CD4-positive, alpha-beta T cell treated with Interleukin-15 for 1 hour (primary cell): ENCODE measurements around the gene PTPRM.

Experiments used
- DNase-seq: peaks from one replicate; pipeline ENCODE4 v3.0.0-alpha.2; 2020

Gene PTPRM

GRCh38 chr18:8379187-8379941 is 812.2 kb downstream of the PTPRM start:
- DNase-seq = no peak

GRCh38 chr18:8380006-8380405 is 812.9 kb downstream of the PTPRM start:
- no peak for DNase-seq

- DNase-seq = no peak
Measured at GRCh38 chr18:8380926-8381325, 813.8 kb downstream of the PTPRM start.

DNA sequence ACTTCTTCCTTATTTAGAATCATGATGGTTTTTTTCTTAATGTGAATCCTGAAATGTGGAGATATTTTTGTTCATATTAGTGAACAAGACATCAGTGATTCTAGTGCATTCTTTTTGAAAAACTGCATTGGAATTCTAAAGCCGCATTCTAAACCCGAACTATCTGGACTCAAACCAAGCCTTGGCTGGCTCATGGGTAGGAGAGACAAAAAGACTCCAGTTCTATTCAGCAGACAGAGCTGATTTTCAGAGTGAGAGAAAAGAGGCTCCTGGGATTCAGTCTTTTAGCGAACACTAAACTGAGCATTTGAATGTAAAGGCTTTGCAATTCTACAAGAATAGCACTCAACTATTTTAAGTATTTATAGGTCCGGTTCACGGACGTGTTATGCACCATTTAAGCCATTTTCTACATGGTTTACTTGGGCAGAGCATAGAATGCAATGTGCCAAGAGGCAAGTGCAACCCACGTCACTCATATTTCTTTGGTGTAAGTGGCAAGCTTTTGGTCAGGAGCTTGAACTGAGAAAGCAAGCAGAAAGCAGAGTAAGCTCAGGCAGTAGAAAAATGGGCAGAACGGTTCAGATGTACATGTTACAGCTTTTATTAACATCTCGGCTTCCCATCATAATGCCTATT is 814.8 kb downstream of the PTPRM start:
- no peak for DNase-seq

GRCh38 chr18:8385400-8385799 is 818.3 kb downstream of the PTPRM start:
- DNase-seq = no peak

- no peak for DNase-seq
Measured at GRCh38 chr18:8386669-8387380, 819.7 kb downstream of the PTPRM start.

DNA sequence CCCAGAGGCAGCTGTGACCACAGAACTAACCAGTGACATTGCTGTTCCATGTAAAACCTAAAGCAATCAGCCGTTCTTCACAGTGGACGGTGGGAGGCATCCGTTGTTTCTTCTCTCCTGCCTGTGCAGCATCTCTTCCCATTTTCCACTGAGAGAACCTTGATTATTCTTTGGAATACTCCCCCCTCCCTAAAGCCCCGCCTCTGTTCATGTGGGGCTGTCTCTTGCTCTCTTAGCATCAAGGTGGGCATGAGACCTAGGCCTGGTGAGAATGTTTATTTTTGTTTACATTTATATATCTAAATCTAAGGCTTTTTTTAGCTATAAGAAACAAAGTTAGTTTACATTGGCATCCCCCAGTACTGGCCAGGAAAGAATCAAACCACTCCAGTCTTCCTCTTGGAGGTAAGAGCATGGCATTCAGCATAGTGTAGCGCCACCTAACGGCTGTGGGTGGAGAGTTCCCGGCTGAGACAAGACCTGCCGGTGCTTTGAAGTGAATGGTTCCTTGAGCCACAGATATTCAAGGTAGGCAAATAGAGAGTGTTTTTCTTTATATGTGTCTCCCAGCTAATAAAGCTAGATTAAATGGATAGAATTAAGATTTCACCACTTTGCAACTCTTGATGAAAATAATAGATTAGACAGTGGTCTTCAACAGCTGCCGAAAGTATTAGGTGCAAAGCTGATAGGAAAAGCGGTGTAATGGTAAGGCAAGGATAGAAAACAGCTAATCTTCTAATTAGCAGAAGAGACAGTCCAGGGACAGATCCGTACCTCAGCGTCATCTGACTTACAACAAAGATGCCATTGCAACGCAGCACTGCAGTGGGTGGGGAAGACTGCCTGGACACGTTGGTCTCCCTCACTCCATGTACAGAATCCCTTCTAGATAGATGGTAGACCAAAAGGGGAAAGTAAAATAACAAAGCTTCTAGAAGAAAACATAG is 822.5 kb downstream of the PTPRM start:
- DNase-seq = no peak

- no peak for DNase-seq
Measured at GRCh38 chr18:8391068-8391467, 824.0 kb downstream of the PTPRM start.

- DNase-seq = no peak
Measured at GRCh38 chr18:8396254-8396653, 829.1 kb downstream of the PTPRM start.

DNA sequence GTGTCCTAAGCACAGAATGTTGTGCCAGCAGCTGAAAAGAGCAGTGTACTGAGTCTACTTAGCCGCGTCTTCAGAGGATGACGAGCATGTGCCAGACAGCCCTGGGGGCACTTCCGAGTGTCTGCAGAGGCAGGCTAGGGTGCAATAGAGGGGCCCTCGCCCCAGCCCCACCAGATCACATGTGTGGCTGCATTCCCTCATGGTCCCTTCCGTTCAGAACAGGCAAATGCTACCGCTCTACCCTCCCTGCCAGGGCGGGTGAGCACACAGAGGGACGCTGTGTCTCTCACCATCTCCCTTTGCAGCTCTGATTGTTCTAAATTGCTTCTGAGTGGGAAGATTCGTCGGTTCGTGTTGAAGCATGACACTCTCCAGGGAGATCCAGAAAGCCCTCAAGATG is 829.9 kb downstream of the PTPRM start:
- no peak for DNase-seq

GRCh38 chr18:8399138-8399537 is 832.0 kb downstream of the PTPRM start:
- DNase-seq = no peak

GRCh38 chr18:8400193-8400752 is 833.2 kb downstream of the PTPRM start:
- DNase-seq = no peak

DNA sequence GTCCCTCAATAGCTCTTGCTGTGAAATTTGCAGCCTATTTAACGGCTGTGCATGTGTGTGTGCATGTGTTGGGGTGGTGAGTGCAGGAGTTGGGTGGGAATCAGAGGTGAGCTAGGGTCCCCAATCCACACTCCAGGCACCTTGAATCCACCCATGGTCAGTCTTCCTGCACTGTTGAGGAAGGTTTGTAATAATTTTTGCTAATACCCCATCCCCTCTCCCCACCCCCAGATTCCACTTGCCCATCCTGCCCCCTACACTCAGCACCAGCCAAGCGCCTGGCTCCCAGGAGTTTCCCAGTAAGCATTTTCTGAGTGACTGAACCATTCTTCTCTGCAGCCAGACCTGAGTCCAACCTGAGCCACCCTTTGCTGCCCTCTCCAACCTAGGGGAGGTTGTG is 833.7 kb downstream of the PTPRM start:
- DNase-seq = no peak

DNA sequence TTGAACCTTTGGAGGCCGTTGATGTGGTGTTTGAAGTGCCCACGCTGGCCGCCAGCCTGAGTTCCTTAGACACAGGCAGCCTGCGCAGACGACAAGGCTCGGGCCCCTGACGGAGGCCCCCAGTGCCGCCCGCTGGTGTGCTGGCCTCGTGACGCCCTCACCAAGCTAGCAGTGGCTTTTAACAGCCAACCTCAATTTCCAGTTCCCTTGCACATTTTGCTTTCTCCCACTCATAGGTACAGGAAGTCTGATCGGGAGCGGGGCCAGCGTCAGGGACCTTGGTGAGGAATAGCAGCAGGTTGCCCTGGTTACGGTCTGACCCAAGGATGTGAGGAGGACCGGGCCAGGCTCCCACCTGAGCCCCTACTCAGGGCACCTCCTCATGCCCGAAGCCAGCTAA is 834.5 kb downstream of the PTPRM start:
- DNase-seq = no peak

GRCh38 chr18:8402237-8402636 is 835.1 kb downstream of the PTPRM start:
- no peak for DNase-seq

- DNase-seq = no peak
Measured at GRCh38 chr18:8403713-8404112, 836.6 kb downstream of the PTPRM start.

DNA sequence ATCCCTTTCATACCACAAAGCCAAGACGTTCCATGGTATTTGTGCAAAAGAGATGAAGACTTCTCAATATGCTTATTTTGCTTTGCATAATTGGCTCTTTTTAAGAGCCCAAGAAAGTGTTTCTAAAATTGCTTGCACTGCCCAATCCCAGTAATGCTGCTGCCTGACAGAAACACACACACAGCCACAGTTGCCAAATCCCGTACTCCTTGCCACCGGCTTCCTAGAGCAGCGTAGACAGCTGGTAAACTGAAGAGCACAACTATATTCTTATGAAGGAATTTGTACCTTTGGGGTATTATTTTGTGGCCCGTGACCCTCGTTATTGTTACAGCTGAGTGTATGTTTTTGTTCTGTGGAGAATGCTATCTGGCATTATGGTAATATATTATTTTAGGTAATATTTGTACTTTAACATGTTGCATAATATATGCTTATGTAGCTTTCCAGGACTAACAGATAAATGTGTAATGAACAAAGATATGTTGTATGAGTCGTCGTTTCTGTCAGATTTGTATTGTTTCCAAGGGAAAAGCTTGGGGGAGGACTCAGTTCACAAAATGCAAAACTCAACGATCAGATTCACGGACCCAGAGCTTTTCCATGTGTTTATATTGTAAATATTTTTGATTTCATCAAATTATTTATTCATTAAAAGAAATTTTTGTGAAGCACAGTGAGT is 839.2 kb downstream of the PTPRM start:
- no peak for DNase-seq

DNA sequence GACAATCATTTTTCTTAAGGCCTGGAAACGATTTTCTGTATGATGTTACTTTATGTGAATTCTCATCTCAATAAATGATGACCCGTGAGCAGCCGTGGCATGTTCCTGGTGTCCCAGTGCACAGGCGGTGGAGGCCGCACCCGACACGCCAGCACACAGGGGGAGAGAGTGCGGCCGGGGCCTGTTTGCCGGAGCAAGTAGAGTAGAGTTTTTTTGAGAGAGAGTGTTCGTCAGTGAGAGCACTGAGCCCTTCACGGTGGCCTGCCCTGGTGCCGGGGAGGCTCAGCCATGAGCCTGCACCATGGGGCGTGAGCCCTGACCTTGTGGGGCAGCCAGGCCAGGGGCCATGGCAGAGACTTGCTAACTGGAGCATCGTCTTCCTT is 839.7 kb downstream of the PTPRM start:
- no peak for DNase-seq

DNA sequence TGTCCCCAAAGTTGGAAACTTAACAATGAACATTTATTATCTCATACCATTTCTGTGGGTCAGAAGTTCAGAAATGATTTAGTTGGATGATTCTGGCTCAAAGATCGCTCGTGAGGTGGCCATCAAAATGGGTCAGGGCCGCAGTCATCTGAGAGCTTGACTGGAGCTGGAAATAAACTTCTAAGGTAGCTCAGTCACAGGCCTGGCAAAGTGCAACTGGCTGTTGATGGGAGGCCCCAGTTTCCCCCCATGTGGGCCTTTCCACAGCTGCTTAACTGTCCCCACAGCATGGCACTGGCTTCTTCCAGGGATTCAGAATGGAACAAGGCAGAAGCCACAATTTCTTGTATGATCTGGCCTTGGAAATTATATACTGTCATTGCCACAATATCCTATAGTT is 842.0 kb downstream of the PTPRM start:
- no peak for DNase-seq

GRCh38 chr18:8411492-8411891 is 844.4 kb downstream of the PTPRM start:
- DNase-seq = no peak

DNA sequence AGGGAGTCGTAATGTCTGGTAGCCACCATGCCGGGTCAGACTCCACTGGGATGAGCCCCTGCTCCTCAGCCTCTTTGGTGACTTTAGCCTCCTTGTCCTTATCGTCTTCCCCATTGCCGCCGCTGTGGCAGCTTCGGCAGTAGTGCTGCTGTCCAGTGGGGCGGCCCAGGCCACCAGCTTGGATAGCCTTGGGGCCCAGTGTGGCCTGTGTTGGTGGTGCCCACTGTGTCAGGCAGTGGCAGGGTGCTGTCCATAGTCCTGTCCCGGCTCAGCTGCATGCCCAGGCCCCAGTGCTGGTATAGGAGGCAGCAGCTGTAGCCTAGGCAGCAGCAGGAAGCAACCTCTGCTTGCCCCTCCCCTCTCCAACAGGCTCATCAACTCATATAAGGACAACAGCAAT is 845.0 kb downstream of the PTPRM start:
- no peak for DNase-seq

DNA sequence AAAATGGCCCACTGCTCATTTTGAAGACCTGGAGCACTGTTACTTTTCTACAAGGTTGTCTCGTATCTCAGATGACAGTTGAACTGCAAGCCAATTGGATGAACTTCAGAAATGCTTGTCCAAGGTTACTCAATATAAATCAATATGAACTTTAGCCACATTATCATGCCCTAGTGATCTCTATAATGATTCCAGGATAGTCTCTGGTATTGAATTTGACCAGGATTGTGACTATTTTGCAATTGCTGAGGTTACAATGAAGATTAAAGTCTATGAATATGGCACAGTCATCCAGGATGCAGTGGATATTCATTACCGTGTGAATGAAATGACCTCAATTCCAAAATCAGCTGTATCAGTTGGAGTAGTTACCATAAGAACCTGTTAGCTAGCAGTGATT is 846.1 kb downstream of the PTPRM start:
- DNase-seq = no peak
